Airway epithelial cell (primary cell): ENCODE data around the gene CRLF2. TPM values are rescaled to one million over a fixed set of nuclear protein-coding genes. Genes with fewer than 3 reads are reported as not detected.

ENCODE experiments used
- total RNA-seq: library from RNA; depleted of rRNA; stranded (reverse); fragments of >200 nt; gene quantifications from 2 replicates; pipeline ENCODE4 v1.2.3, GENCODE V29; 2015

The CRLF2 gene, protein sequence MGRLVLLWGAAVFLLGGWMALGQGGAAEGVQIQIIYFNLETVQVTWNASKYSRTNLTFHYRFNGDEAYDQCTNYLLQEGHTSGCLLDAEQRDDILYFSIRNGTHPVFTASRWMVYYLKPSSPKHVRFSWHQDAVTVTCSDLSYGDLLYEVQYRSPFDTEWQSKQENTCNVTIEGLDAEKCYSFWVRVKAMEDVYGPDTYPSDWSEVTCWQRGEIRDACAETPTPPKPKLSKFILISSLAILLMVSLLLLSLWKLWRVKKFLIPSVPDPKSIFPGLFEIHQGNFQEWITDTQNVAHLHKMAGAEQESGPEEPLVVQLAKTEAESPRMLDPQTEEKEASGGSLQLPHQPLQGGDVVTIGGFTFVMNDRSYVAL
- total RNA-seq, result not detected in 2 replicates

DNA sequence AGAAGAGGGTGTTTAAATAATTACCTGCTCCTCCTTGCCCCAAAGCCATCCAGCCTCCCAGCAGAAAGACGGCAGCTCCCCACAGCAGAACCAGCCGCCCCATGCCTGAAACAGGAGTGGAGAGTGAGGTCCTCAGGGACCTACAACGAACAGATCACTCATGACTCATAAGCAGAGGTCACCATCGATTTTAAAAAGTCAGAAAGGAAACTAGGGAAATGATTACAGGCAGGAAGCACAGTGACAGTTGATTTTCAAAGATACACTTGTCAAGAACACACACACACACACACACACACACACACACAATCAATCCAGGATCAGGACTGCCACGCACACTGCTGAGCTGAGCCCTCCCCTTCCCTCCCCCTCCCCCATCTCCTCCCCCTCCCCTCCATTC lies at the start of gene CRLF2:
Gene CRLF2 (minus strand): TSS at position 118 of the 400 bp plus-strand sequence. CDS start 15 bp downstream, at position 103.

Other genes with a start within 250 kb of the CRLF2 start
- not detected in 2 replicates for gene CSF2RA, start 56.2 kb upstream of the CRLF2 start, total RNA-seq
- not detected in 2 replicates for gene IL3RA, start 124.1 kb upstream of the CRLF2 start, total RNA-seq
- gene SLC25A6, start 179.5 kb upstream of the CRLF2 start, total RNA-seq, result 294 and 322 TPM in 2 replicates
- 20.7 and 21.4 TPM in 2 replicates for gene ASMTL, start 240.3 kb upstream of the CRLF2 start, total RNA-seq